ENCODE results near the gene WARS2.

The WARS2 gene

GRCh38 chr1:118992237-118992825, 148.1 kb downstream of the WARS2 start:
- H3K4me3 ChIP-seq (ENCODE audit: low read length), result no peak overlapping the region
- H3K4me1 ChIP-seq (ENCODE audit: control insufficient read depth, insufficient read depth, low read length), result peaks cover 15% of the 10 kb centered on the region
- H3K9me3 ChIP-seq (ENCODE audit: control insufficient read depth, low read length), result no peaks in the 10 kb centered on the region
- H3K36me3 ChIP-seq (ENCODE audit: control insufficient read depth, insufficient read depth, low read length), result no peaks in the 10 kb centered on the region
- H3K9ac ChIP-seq (ENCODE audit: low read length), result no peak overlapping the region
- H3K27me3 ChIP-seq (ENCODE audit: control insufficient read depth, insufficient read depth, low read length), result peaks cover 100% of the 10 kb centered on the region

DNA sequence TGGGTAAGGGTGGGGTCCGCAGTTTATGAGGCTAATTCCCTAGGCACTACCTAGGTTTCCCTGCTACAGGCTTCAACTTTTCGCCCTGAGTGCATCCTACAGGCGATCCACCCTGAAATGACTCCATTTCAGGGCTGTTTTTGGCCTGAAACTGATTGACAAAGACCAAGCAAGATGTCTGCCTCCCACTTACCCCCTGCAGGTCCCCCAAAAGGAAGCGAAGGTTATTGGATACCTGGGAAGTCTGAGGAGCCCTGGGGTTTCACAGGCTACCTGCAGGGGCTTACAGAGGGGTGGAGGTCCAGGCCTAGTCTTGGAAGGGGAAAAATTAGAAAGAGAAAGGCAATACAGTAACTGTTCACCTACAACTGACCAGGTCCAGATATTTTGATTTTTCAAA, 149.0 kb downstream of the WARS2 start:
- Histone ChIP-seq H3K36me3 (ENCODE audit: control insufficient read depth, insufficient read depth, low read length) (no peaks in the 10 kb centered on the region), H3K4me3 (ENCODE audit: low read length) (no peak overlapping the region), H3K27me3 (ENCODE audit: control insufficient read depth, insufficient read depth, low read length) (peaks cover 100% of the 10 kb centered on the region), H3K4me1 (ENCODE audit: control insufficient read depth, insufficient read depth, low read length) (peaks cover 15% of the 10 kb centered on the region), H3K9me3 (ENCODE audit: control insufficient read depth, low read length) (no peaks in the 10 kb centered on the region), H3K9ac (ENCODE audit: low read length) (no peak overlapping the region)

DNA sequence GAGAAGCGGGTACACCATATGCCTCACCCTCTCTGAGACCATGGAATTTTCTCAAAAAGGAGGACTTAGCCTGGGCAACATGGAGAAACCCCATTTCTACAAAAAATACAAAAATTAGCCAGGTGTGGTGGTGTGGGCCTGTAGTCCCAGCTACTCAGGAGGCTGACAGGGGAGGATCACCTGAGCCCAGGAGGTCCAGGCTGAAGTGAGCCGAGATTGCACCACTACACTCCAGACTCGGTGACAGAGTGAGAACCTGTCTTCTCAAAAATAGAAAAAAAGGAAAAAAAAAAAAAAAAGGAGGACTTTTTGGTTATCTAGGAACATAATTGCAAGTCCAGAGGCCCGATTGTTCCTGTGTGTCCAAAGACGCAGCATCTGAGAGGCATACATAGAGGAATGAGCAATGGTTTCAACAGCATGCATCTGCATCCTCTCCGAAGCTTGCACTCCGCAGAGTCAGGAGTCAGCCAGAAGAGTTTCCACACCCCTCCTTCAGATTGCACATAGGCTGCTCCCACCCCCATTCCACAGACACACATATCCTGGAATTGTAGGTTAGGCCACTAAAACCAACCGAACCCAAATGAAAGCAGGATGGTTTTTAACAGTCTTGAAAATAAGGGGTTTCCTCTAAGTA, 149.8 kb downstream of the WARS2 start:
- Histone ChIP-seq H3K9me3 (ENCODE audit: control insufficient read depth, low read length) (no peaks in the 10 kb centered on the region), H3K36me3 (ENCODE audit: control insufficient read depth, insufficient read depth, low read length) (no peaks in the 10 kb centered on the region), H3K4me1 (ENCODE audit: control insufficient read depth, insufficient read depth, low read length) (peaks cover 18% of the 10 kb centered on the region), H3K27me3 (ENCODE audit: control insufficient read depth, insufficient read depth, low read length) (peaks cover 100% of the 10 kb centered on the region), H3K4me3 (ENCODE audit: low read length) (no peak overlapping the region), H3K9ac (ENCODE audit: low read length) (no peak overlapping the region)

- Histone ChIP-seq H3K4me3 (ENCODE audit: low read length) (no peak overlapping the region), H3K4me1 (ENCODE audit: control insufficient read depth, insufficient read depth, low read length) (peaks cover 23% of the 10 kb centered on the region), H3K9me3 (ENCODE audit: control insufficient read depth, low read length) (no peaks in the 10 kb centered on the region), H3K27me3 (ENCODE audit: control insufficient read depth, insufficient read depth, low read length) (peaks cover 100% of the 10 kb centered on the region), H3K9ac (ENCODE audit: low read length) (no peak overlapping the region), H3K36me3 (ENCODE audit: control insufficient read depth, insufficient read depth, low read length) (no peaks in the 10 kb centered on the region)
Observed at GRCh38 chr1:118989878-118990378, 150.5 kb downstream of the WARS2 start.

DNA sequence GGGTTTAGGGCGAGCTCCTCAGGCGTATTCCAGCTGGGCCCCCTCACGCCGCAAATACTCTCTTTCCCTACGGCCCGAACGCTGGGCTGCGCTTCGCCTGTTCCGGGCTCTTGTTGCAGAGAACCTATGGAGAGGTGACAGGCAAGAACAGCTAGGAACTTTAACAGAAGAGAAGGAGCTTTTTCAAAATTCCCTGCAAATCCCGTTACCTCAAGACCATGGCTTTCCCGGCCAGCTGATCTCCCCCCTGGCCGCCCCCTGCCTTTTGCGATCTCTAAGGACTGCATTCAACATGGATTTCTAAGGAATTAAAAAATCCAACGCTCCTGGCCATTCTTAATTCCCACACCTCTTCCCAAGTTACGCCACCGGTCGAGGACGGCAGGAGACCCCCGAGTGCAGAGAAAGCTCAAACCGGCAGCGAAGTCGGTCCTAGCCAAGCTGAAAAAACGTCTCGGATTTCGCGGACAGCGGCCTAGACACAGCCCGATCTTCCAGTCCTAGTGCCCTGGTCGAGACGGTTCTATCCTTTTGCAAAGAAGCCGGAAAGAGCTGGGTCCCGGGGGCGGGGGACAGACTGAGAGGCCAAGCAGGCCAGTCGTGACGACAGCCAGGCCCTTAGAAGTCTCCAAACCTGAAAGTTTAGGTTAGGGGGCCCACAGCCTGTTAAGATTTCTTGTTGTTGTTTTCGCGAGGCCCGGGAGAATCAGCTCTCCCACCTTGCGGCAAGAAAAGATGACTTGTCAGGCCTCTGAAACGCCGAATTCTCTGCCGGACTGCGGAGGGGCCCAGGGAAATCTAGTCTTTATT, 151.2 kb downstream of the WARS2 start:
- H3K27me3 ChIP-seq (ENCODE audit: control insufficient read depth, insufficient read depth, low read length), result peaks cover 100% of the 10 kb centered on the region
- no peak overlapping the region for H3K4me3 ChIP-seq (ENCODE audit: low read length)
- H3K9ac ChIP-seq (ENCODE audit: low read length), result no peak overlapping the region
- H3K36me3 ChIP-seq (ENCODE audit: control insufficient read depth, insufficient read depth, low read length), result no peaks in the 10 kb centered on the region
- H3K9me3 ChIP-seq (ENCODE audit: control insufficient read depth, low read length), result no peaks in the 10 kb centered on the region
- H3K4me1 ChIP-seq (ENCODE audit: control insufficient read depth, insufficient read depth, low read length), result peaks cover 31% of the 10 kb centered on the region

DNA sequence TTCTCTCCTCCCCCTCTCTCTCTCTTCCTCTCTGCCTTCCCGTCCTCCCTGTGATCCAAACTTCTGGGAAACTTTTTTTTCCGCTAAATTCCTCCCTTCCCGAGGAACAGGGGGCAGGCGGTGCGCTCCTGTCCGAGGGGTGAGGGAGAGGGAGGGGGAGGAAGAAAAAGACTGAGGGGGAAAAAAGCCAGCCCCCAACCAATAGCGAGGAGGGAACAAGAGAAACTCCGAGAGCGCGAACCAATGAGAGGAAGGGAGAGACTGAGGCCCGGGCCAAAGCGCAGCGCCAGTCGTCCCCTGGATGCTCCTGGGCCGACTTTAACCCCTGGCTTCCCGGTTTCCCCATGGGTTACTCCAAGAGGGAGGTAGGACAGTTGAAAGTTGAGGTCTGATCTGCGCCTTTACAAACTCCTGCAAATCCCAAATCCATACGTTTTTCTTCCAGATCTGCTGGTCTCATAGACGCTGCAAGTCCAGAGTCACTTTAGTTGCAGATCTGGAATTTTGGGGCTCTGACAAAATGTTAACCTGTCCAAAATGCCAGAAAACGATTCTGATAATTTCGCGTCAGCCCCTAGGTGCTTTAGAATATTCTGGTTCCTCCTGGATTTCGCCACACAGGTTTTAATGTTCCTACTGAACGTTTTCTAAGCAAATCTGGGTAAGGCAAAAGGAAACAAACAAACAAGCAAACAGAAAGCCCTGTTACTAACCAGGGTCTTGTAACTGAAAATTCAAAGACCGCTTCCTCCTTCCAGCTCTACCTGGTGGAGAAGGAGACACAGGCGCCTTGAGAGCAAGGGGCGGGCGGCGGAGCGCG, 152.1 kb downstream of the WARS2 start, which contains the start of gene TBX15:
TSS of gene TBX15 (minus strand) at position 158 of the 820 bp plus-strand sequence. CDS start 548 bp downstream, outside the sequence.
- peaks cover 33% of the 10 kb centered on the region for H3K4me1 ChIP-seq (ENCODE audit: control insufficient read depth, insufficient read depth, low read length)
- no peaks in the 10 kb centered on the region for H3K9me3 ChIP-seq (ENCODE audit: control insufficient read depth, low read length)
- H3K4me3 ChIP-seq (ENCODE audit: low read length), result no peak within 1 kb of the TSS
- peaks cover 100% of the 10 kb centered on the region for H3K27me3 ChIP-seq (ENCODE audit: control insufficient read depth, insufficient read depth, low read length)
- H3K36me3 ChIP-seq (ENCODE audit: control insufficient read depth, insufficient read depth, low read length), result no peaks in the 10 kb centered on the region
- no peak within 1 kb of the TSS for H3K9ac ChIP-seq (ENCODE audit: low read length)

DNA sequence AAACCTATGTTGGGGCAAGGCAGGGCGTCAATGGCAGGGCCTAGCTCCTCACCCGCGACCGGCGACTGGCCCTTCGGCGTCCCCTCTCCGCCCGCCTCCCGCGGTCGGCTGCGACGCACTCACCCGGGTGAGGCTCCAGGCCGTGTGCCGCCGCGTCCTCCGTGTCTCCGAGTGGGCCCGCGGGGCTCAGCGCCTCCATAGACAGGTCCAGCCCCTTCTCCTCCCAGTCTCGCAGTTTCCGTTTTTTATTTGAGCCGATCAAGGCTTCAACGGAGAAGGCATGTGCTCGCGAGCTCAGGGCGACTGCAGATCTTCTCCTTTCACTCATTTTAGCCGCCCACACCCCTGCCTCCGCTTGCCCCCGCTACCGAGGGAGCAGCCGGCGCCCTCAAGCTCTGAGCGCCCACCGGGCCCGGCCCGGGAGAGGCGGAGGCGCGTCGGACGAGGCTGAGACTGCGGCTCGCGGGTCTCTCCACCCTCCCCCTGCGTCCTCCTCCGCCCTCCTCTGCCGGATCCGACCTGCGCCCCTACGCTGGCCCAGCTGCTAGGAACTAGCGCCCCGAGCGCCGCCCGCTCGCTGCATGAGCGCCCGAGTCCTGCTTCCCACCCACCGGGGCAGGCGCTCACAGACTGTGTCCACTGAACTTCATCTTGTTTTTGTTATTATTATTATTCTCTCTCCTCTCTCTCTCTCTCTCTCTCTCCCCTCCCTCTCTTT, 152.8 kb downstream of the WARS2 start:
- Histone ChIP-seq H3K4me1 (ENCODE audit: control insufficient read depth, insufficient read depth, low read length) (peaks cover 26% of the 10 kb centered on the region), H3K9me3 (ENCODE audit: control insufficient read depth, low read length) (no peaks in the 10 kb centered on the region), H3K36me3 (ENCODE audit: control insufficient read depth, insufficient read depth, low read length) (no peaks in the 10 kb centered on the region), H3K4me3 (ENCODE audit: low read length) (no peak overlapping the region), H3K27me3 (ENCODE audit: control insufficient read depth, insufficient read depth, low read length) (peaks cover 100% of the 10 kb centered on the region), H3K9ac (ENCODE audit: low read length) (no peak overlapping the region)

GRCh38 chr1:118986555-118987467, 153.6 kb downstream of the WARS2 start:
- no peaks in the 10 kb centered on the region for H3K9me3 ChIP-seq (ENCODE audit: control insufficient read depth, low read length)
- no peaks in the 10 kb centered on the region for H3K36me3 ChIP-seq (ENCODE audit: control insufficient read depth, insufficient read depth, low read length)
- no peak overlapping the region for H3K9ac ChIP-seq (ENCODE audit: low read length)
- peaks cover 26% of the 10 kb centered on the region for H3K4me1 ChIP-seq (ENCODE audit: control insufficient read depth, insufficient read depth, low read length)
- no peak overlapping the region for H3K4me3 ChIP-seq (ENCODE audit: low read length)
- H3K27me3 ChIP-seq (ENCODE audit: control insufficient read depth, insufficient read depth, low read length), result peaks cover 100% of the 10 kb centered on the region

DNA sequence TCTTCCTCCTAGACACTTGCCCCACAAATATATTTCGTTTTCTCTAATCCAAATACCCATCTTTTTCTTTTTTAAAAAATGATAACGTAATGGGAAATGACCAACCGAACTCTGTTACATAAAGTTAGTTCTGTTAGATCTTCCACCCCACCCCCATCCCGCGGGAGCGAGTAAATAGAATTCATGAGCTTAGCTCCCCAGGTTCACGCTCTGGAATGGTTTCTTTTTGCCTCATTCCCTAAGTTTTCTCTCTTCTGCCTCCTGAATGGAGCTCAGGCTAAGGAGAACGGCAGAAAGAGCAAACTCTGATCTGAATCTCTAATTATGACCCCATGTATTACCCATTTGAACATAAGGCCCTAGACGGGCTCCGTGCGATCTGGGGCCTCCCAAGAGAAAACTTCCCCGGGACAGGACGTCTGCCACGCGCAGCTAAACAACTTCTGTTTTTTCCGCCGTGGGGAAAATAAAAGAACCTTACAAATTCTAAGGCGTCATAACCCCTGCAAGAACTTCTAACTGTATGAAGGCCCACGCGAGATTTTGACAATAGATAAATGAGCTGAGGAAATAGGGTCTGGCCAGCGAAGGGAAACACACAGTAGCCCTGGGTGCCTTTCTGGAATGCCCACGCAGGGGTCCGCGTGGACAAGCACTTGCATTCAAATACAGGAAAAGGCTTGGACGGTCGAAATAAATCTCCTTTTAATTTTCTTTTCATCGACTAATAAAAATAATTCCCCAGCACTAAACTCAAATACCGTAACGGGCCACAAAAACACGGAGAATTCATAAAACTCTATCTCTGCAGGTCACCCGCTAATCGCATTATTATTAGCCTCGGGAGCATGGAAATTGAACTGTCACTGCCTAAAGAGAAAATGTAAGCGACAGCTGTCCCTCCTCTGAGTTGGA, 154.6 kb downstream of the WARS2 start:
- H3K9me3 ChIP-seq (ENCODE audit: control insufficient read depth, low read length), result no peaks in the 10 kb centered on the region
- no peaks in the 10 kb centered on the region for H3K36me3 ChIP-seq (ENCODE audit: control insufficient read depth, insufficient read depth, low read length)
- H3K4me1 ChIP-seq (ENCODE audit: control insufficient read depth, insufficient read depth, low read length), result peaks cover 26% of the 10 kb centered on the region
- H3K9ac ChIP-seq (ENCODE audit: low read length), result no peak overlapping the region
- no peak overlapping the region for H3K4me3 ChIP-seq (ENCODE audit: low read length)
- H3K27me3 ChIP-seq (ENCODE audit: control insufficient read depth, insufficient read depth, low read length), result peaks cover 100% of the 10 kb centered on the region

All from mucosa of stomach (tissue), 1 donor.